GM19328 (cell line): ENCODE data around the gene CLCN1.
"Not testable (repeated sequence)": the region's sequence is repeated elsewhere in the genome, so short reads cannot be mapped to it uniquely, and the experiment has no call there.

ENCODE experiments used
- ATAC-seq: cut with Tn5 transposase; IDR thresholded peaks from one replicate; pipeline ENCODE4 v1.9.1; 2021; ENCODE audit warnings: mild to moderate bottlenecking, moderate library complexity; ENCODE audit not compliant: unreplicated experiment

CLCN1 gene

GRCh38 chr7:143315776-143316175, at the start of gene CLCN1:
Gene CLCN1, plus strand, starts transcription at chr7:143316111. Its CDS starts 102 bp downstream, at chr7:143316213.
- ATAC-seq, result no peak

GRCh38 chr7:143269251-143269650, 46.7 kb upstream of the CLCN1 start:
- ATAC-seq, result no peak

GRCh38 chr7:143271240-143271639, 44.7 kb upstream of the CLCN1 start:
- no peak for ATAC-seq

- ATAC-seq, result no peak
Measured at GRCh38 chr7:143272871-143273270, 43.0 kb upstream of the CLCN1 start.

DNA sequence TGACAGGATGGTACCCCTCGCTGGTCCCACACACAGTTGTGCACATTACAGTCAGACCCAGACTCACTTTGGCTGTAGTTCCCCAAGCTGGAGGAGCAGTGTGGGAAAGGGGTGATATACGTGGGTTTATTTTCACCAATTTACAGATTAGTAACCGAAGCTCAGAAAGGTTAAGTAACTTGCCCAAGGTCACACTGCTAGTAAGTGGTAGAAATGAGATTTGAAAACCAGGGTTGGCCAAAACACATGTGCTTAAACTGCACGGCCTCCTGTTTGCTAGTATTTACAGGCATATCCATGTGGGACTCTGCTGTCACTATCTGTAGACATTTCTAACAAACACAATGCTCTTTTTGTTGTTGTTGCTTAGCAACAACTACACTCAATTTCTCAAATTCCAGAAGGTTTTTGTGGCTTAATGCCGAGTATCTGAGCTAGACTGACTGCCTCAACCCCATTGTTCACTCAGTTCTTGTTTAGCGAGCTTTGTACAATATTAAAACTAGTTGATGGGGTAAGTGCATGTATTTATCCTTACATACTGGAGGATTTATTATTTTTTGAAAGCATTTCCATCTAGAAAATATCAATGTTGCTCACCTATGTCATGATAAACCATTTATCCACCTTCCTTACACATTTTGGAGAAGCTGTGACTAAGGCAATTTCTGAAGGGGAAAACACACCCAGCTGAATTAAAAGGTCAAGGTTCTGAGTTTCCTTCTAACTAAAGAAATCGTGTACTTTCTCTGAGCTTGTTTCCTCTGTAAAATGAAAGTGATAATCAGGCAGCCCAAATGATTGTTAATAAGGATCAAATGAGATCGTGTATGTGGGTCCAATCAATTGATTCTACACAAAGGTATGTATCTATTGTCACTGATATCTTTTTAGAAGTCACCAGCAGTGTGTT, 36.5 kb upstream of the CLCN1 start:
- no peak for ATAC-seq

DNA sequence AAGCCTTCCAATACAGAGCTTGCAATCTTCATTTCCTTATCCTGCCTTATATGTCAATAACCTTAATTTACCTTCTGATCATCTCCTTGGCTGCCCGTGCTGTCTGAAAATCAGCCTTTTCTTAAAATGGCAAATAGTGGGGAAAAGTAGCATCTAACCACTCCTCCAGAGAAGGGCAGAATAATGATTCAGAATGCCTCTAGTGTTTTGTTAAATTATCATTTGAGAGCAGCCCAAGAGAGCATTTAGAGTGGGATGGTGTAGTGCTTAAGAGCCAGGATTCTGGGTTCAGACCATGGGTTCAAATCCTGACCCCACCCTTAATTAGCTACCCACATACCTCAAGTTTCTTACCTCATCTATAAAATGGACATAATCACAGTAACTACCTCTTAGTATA, 35.8 kb upstream of the CLCN1 start:
- no peak for ATAC-seq

- no peak for ATAC-seq
Measured at GRCh38 chr7:143280566-143280965, 35.3 kb upstream of the CLCN1 start.

DNA sequence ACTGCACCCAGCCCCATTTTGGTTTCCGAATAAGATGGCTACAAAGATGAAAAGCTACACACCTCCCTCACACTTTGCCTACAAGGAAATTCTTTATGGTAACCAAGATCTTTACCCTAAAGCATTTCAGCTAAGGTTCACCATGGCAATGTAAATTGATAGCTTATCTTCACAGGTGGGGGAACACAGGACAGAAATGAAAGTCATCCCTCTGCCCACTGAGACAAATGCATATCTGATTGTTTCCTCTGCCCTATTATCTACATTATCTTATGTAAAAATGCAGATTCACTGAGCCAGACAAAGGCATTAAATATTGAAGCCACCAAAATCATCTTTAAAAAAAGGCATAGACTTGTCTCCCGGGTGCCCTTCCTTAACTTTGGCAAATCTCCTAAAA, 34.4 kb upstream of the CLCN1 start:
- no peak for ATAC-seq

DNA sequence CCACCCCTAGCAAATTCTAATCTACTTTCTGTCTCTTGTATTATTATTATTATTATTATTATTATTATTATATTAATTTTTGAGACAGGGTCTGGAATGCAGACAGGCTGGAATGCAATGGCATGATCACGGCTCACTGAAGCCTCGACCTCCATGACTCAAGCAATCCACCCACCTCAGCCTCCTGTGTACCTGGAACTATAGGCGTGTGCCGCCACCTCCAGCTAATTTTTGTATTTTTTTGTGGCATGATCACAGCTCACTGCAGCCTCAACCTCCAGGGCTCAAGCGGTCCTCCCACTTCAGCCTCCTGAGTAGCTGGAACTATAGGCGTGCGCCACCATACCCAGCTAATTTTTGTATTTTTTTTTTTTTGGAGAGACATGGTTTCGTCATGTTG, 33.8 kb upstream of the CLCN1 start:
- no peak for ATAC-seq

GRCh38 chr7:143283381-143283780, 32.5 kb upstream of the CLCN1 start:
- no peak for ATAC-seq

DNA sequence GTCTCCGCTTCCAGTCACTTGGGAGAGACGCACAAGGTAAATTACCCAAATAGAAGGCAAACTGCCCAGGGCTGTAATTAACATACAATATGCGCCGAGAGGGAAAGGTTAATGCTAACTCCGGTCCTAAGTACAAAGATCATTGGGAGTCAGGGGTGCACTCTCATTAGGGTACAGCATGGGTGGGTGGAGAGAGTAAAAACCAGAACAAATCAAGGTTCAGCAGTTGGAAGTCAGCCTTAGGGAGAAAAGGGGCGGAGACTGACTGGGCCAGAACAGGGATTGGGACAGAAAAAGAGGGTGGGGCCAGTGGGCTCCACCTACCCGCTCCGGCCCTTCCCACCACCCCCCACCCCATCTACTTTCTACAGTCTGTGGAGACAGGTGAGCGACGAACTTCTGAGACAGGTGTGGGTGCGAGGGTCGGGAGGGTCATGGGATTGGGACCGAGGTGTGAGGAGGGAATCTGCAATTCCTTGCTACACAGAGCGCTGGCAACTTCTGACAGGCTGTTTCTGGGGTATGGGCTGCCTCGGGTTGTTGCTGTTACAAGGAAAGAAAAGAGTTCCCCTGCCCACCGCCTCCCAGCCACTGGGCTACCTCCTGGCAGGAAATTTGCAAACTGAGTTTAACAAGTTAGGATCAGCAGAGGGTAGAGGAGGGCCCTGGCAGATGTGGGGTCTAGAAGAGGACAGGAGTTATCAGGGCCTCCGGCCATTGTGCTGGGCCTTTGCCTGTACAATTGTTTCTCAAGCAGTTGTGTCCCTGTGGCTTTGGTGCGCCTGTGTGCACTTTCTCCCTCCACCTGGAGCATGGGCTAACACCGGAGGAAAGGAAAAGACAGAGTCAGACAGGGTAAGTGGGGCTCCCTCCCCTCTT, 31.1 kb upstream of the CLCN1 start, which contains the start of gene TMEM139:
TSS of gene TMEM139 (plus strand) at position 368 of the 879 bp plus-strand sequence. CDS start 1,000 bp downstream, outside the sequence.
- ATAC-seq, result no peak

DNA sequence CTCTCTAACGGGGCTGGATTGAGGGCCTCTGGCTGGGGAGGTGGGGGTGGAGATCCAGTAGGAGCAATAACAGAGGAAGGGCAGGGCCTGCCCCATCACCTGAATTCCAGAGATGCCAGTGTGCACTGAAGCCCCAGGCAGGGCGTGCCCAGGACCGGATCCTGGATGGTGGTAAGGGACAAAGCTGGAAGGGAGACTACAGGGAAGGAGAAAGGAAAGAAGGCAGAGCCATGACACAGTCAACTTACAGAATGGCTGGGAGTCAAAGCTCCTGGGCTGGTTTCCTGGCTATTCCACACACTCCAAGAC, 30.5 kb upstream of the CLCN1 start:
- ATAC-seq, result no peak

- ATAC-seq, result no peak
Measured at GRCh38 chr7:143285806-143286521, 29.9 kb upstream of the CLCN1 start.

DNA sequence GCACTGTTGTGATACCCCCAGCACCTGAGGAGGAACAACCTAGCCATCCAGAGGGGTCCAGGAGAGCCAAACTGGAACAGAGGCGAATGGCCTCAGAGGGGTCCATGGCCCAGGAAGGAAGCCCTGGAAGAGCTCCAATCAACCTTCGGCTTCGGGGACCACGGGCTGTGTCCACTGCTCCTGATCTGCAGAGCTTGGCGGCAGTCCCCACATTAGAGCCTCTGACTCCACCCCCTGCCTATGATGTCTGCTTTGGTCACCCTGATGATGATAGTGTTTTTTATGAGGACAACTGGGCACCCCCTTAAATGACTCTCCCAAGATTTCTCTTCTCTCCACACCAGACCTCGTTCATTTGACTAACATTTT, 29.4 kb upstream of the CLCN1 start:
- no peak for ATAC-seq

- no peak for ATAC-seq
Measured at GRCh38 chr7:143287339-143287934, 28.5 kb upstream of the CLCN1 start.

GRCh38 chr7:143287935-143288826, 27.7 kb upstream of the CLCN1 start, which contains the start of gene CASP2:
Gene CASP2, plus strand, starts transcription at chr7:143288351. Its CDS starts 105 bp downstream, at chr7:143288456.
- ATAC-seq, result peak; percentile 84

GRCh38 chr7:143288836-143289235, 27.1 kb upstream of the CLCN1 start:
- no peak for ATAC-seq

DNA sequence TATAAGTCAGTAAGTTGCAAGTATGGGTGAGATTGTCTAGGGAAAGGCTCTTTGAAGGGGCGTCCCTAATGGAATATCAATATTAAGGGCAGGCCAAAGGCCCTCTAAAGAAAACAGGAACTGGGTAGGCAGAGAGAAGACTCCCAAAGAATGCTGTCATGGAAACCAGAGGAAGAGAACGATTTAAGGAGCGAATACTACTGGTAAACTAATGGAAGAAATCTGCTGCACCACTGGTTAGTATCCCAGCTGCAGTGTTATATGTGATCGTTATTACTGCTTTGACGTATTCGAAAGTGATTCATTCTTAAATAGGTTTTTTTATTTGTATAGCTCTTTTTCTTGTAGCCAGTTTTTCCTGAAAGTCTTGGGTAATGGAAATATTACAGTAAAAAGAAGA, 26.5 kb upstream of the CLCN1 start:
- ATAC-seq, result no peak

GRCh38 chr7:143289888-143290287, 26.0 kb upstream of the CLCN1 start:
- ATAC-seq, result not testable (repeated sequence)

- ATAC-seq, result no peak
Measured at GRCh38 chr7:143290293-143290692, 25.6 kb upstream of the CLCN1 start.
